Upper lobe of left lung (tissue), 4 donors: ENCODE data around the gene EIF4G3.

Experiments used
- CTCF ChIP-seq, 6 experiments: fragments of 450-650 bp in 4 of 6; fragments of 200-600 bp in 2 of 6; sonication (generic) in 2 of 6; IDR thresholded peaks; one replicate each; pipeline ENCODE4 v1.5.1; 2016 to 2019; ENCODE audit warnings: antibody characterized with exemption in 6 of 6
- POLR2A ChIP-seq, 4 donors: fragments of 450-650 bp; IDR thresholded peaks; one replicate each; pipeline ENCODE4 v1.5.1; 2016 to 2017; ENCODE audit warnings: antibody characterized with exemption in 4 of 4, mild to moderate bottlenecking in 2 of 4

GRCh38 chr1:20793236-20793635 lies 383.5 kb downstream of the EIF4G3 start:
- TF ChIP-seq CTCF (IDR thresholded peaks at IDR 0.05) (no peak), POLR2A (IDR thresholded peaks at IDR 0.05) (no peak)
